Measurements from ENCODE around the gene WDR59. TPM values are rescaled to one million over a fixed set of nuclear protein-coding genes. Genes with fewer than 3 reads are reported as not detected.
A peak's percentile ranks its signal among the peaks of the same experiment; 100 is the strongest.

The WDR59 gene
- total and polyA plus RNA-seq, 9 of the 15 experiments (the other 6 are each of a cell fraction or from before 2014, with no cell fraction given) = 12.7 to 126 (median 34.7) TPM

DNA sequence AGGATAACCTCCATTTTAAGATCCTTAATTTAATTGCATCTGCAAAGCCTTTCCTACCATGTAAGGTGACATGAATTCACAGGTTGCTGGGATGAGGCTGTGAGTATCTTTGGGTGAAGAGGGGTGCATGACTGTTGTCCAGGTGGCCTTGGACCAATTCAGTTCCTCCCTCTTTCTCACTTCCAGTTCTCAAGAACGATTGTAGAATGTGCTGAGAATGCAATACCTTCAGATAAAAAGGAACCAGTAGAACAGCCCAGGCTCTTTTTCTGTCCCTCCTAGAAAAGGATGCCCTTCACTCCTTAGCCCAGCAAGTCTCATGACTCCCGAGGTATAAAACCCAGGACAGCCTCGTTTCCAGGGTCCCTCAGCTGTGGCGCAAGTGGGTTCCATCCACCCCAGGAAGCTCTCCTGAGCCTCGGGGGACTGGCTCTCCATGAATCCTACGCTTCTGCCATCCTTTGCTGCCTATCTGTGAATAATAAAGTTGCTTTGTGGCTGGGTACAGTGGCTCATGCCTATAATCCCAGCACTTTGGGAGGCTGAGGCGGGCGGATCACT lies 148.7 kb downstream of the WDR59 start:
- intact Hi-C loops (cut with micrococcal nuclease) = no loop called here
- Histone ChIP-seq H3K4me3 (no peak overlapping the region), H3K4me1 (replicated peaks in 1 of 2; ENCODE audit: control insufficient read depth in 2 of 2, insufficient read depth in 2 of 2, low read length in 2 of 2) (peaks cover 0 to 4% of the 10 kb centered on the region in 2 experiments; a peak in 3 of 5 replicates), H3K9me1 (ENCODE audit: control insufficient read depth, insufficient read depth, low read length) (no peaks in the 10 kb centered on the region), H4K20me1 (replicated peaks; ENCODE audit: control insufficient read depth, insufficient read depth, low read length) (no peaks in the 10 kb centered on the region), H3K9me3 (replicated peaks; ENCODE audit: control insufficient read depth, insufficient read depth, low read depth, low read length) (no peaks in the 10 kb centered on the region), H3K9ac (ENCODE audit: insufficient read depth in 1 of 2, low read depth in 2 of 2, low read length in 2 of 2) (no peak overlapping the region), H2AFZ (ENCODE audit: low read depth, low read length) (no peak overlapping the region), H3K36me3 (ENCODE audit: control insufficient read depth, insufficient read depth, low read length) (no peaks in the 10 kb centered on the region), H3K27me3 (ENCODE audit: control insufficient read depth in 2 of 2, insufficient read depth in 2 of 2, low read length in 2 of 2) (peaks cover 2 to 5% of the 10 kb centered on the region in 2 experiments; a peak in 2 of 5 replicates), H3K4me2 (ENCODE audit: insufficient read depth, low read length) (no peak overlapping the region), H3K79me2 (ENCODE audit: control insufficient read depth, insufficient read depth, low read length) (no peaks in the 10 kb centered on the region), H3K27ac (ENCODE audit: extremely low read depth, low read depth, low read length) (no peak overlapping the region)
- ChIA-PET POLR2A (no interaction called here), CTCF (ENCODE audit: low intra/inter-chr PET ratio) (no interaction called here)
- DNase-seq (ENCODE audit: extremely low read depth in 1 of 4, low spot score in 3 of 4) = no peak
- 5% methylated on average over 8 of the region's 8 CpGs for WGBS (ENCODE audit: insufficient coverage, low coverage, missing lambda C conversion rate)
- TF ChIP-seq ZNF224 (CRISPR knock-in tag; IDR thresholded peaks at IDR 0.05) (peak; percentile 92), C11orf30 (IDR thresholded peaks at IDR 0.05; ENCODE audit: low read depth) (peak; percentile 42; the same call in 1 of the 2 replicates), ZNF316 (IDR thresholded peaks at IDR 0.05) (peak; percentile 49; the same call in 1 of the 2 replicates), ZNF274 (IDR thresholded peaks at IDR 0.05; ENCODE audit: borderline replicate concordance, low read depth, low read length) (no peak)
- in situ Hi-C loops (cut with MboI) = no loop called here
- BruUV-seq (replicated peaks) = no TSS peak
- no peak for FAIRE-seq
- no peak for ATAC-seq

DNA sequence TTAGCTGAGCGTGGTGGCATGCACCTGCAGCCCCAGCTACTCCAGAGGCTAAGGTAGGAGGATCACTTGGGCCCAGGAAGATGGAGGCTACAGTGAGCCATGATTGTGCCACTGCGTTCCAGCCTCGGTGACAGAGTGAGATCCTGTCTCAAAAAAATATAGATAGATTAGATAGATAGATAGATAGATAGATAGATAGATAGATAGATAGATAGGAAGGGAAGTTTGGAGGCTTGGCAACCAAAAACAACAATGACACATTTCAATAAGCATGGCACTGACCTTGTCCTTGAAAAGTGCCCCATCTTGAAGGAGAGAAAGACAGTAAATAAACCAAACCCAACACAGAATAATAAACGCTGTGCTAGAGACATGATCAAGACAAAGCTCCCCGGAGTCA lies 152.7 kb downstream of the WDR59 start:
- no peaks in the 10 kb centered on the region for H3K36me3 ChIP-seq (ENCODE audit: control insufficient read depth, insufficient read depth, low read length)
- H3K4me2 ChIP-seq (ENCODE audit: insufficient read depth, low read length) = no peak overlapping the region
- no peaks in the 10 kb centered on the region for H3K79me2 ChIP-seq (ENCODE audit: control insufficient read depth, insufficient read depth, low read length)
- no peak overlapping the region for H2AFZ ChIP-seq (ENCODE audit: low read depth, low read length)
- no peaks in the 10 kb centered on the region; a peak in 1 of 5 replicates for H3K4me1 ChIP-seq (replicated peaks in 1 of 2; ENCODE audit: control insufficient read depth in 2 of 2, insufficient read depth in 2 of 2, low read length in 2 of 2)
- H3K27ac ChIP-seq (ENCODE audit: extremely low read depth, low read depth, low read length) = no peak overlapping the region
- ChIA-PET POLR2A (interaction anchor here (0.6 kb wide), 2 partner anchors 12 to 19 kb away, joined by 3 read pairs; no protein-coding TSS in a partner anchor), CTCF (ENCODE audit: low intra/inter-chr PET ratio) (no interaction called here)
- no peak overlapping the region for H3K9ac ChIP-seq (ENCODE audit: insufficient read depth in 1 of 2, low read depth in 2 of 2, low read length in 2 of 2)
- intact Hi-C loops (cut with micrococcal nuclease) = no loop called here
- TF ChIP-seq, protein P1, sequence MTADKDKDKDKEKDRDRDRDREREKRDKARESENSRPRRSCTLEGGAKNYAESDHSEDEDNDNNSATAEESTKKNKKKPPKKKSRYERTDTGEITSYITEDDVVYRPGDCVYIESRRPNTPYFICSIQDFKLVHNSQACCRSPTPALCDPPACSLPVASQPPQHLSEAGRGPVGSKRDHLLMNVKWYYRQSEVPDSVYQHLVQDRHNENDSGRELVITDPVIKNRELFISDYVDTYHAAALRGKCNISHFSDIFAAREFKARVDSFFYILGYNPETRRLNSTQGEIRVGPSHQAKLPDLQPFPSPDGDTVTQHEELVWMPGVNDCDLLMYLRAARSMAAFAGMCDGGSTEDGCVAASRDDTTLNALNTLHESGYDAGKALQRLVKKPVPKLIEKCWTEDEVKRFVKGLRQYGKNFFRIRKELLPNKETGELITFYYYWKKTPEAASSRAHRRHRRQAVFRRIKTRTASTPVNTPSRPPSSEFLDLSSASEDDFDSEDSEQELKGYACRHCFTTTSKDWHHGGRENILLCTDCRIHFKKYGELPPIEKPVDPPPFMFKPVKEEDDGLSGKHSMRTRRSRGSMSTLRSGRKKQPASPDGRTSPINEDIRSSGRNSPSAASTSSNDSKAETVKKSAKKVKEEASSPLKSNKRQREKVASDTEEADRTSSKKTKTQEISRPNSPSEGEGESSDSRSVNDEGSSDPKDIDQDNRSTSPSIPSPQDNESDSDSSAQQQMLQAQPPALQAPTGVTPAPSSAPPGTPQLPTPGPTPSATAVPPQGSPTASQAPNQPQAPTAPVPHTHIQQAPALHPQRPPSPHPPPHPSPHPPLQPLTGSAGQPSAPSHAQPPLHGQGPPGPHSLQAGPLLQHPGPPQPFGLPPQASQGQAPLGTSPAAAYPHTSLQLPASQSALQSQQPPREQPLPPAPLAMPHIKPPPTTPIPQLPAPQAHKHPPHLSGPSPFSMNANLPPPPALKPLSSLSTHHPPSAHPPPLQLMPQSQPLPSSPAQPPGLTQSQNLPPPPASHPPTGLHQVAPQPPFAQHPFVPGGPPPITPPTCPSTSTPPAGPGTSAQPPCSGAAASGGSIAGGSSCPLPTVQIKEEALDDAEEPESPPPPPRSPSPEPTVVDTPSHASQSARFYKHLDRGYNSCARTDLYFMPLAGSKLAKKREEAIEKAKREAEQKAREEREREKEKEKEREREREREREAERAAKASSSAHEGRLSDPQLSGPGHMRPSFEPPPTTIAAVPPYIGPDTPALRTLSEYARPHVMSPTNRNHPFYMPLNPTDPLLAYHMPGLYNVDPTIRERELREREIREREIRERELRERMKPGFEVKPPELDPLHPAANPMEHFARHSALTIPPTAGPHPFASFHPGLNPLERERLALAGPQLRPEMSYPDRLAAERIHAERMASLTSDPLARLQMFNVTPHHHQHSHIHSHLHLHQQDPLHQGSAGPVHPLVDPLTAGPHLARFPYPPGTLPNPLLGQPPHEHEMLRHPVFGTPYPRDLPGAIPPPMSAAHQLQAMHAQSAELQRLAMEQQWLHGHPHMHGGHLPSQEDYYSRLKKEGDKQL (CRISPR knock-in tag; IDR thresholded peaks at IDR 0.05; ENCODE audit: borderline replicate concordance) = no peak
- peak; percentile 95 for TF ChIP-seq DACH1 (IDR thresholded peaks at IDR 0.05; ENCODE audit: partially characterized antibody)
- H3K27me3 ChIP-seq (ENCODE audit: control insufficient read depth in 2 of 2, insufficient read depth in 2 of 2, low read length in 2 of 2) = peaks cover 2 to 5% of the 10 kb centered on the region in 2 experiments; a peak in 3 of 5 replicates
- DNase-seq (ENCODE audit: extremely low read depth in 1 of 4, low spot score in 3 of 4) (no peak), ATAC-seq (no peak), FAIRE-seq (no peak)
- 3% methylated on average over 5 of the region's 5 CpGs for WGBS (ENCODE audit: insufficient coverage, low coverage, missing lambda C conversion rate)
- in situ Hi-C loops (cut with MboI) = no loop called here
- no TSS peak for BruUV-seq (replicated peaks)
- H3K4me3 ChIP-seq = no peak overlapping the region
- no peaks in the 10 kb centered on the region for H3K9me3 ChIP-seq (replicated peaks; ENCODE audit: control insufficient read depth, insufficient read depth, low read depth, low read length)
- H3K9me1 ChIP-seq (ENCODE audit: control insufficient read depth, insufficient read depth, low read length) = no peaks in the 10 kb centered on the region
- H4K20me1 ChIP-seq (replicated peaks; ENCODE audit: control insufficient read depth, insufficient read depth, low read length) = no peaks in the 10 kb centered on the region
